Vagina (tissue), 2 donors: Measurements from ENCODE around the gene ZNF281. TPM values are rescaled to one million over a fixed set of nuclear protein-coding genes. Genes with fewer than 3 reads are reported as not detected.

ENCODE experiments used
- DNase-seq, 2 donors: peaks; one replicate each; pipeline ENCODE4 v3.0.0-alpha.2; 2017; ENCODE audit errors: extremely low spot score in 2 of 2
- H3K27ac ChIP-seq: fragments of 200-600 bp; sonication (generic); one replicate; pipeline ENCODE4 v1.5.1; 2019
- H3K27me3 ChIP-seq: fragments of 200-600 bp; sonication (generic); one replicate; pipeline ENCODE4 v1.5.1; 2019
- H3K36me3 ChIP-seq, 2 donors: fragments of 200-600 bp; sonication (generic); one replicate each; pipeline ENCODE4 v1.5.1; 2017 to 2019
- H3K4me1 ChIP-seq: fragments of 200-600 bp; sonication (generic); one replicate; pipeline ENCODE4 v1.5.1; 2019
- H3K4me3 ChIP-seq, 2 donors: fragments of 200-600 bp; sonication (generic); 1 replicate in 1 of 2; 2 replicates in 1 of 2; pipeline ENCODE4 v1.5.1; 2016 to 2019
- H3K9me3 ChIP-seq: fragments of 200-600 bp; sonication (generic); one replicate; pipeline ENCODE4 v1.5.1; 2019
- CTCF ChIP-seq, 3 experiments: fragments of 450-650 bp in 2 of 3; fragments of 200-600 bp in 1 of 3; sonication (generic) in 1 of 3; IDR thresholded peaks; one replicate each; pipeline ENCODE4 v1.5.1; 2017 to 2019; ENCODE audit warnings: antibody characterized with exemption in 3 of 3, mild to moderate bottlenecking in 2 of 3, moderate library complexity in 2 of 3
- POLR2A ChIP-seq, 2 donors: fragments of 450-650 bp; IDR thresholded peaks; one replicate each; pipeline ENCODE4 v1.6.1; 2017; ENCODE audit warnings: antibody characterized with exemption in 2 of 2, mild to moderate bottlenecking in 2 of 2, moderate library complexity in 2 of 2
- POLR2AphosphoS5 ChIP-seq, 2 donors: sonication (generic); formaldehyde crosslinking; IDR thresholded peaks; one replicate each; pipeline ENCODE4 v1.9.0; 2017; ENCODE audit warnings: antibody characterized with exemption in 2 of 2, mild to moderate bottlenecking in 2 of 2, low read depth in 1 of 2; ENCODE audit not compliant: insufficient read depth in 1 of 2
- intact Hi-C: fragments of 100-400 bp; cut with DNase I; formaldehyde crosslinking; loops from one replicate; pipeline ENCODE4 v1.15.1; 2023
- total RNA-seq: library from RNA; depleted of rRNA; stranded (reverse); fragments of >200 nt; gene quantifications from one replicate; pipeline ENCODE4 v1.2.3, GENCODE V29; 2016

The ZNF281 gene
- total RNA-seq, 1 donor from 2014 or later, result 8.8 TPM

GRCh38 chr1:200376528-200376927, 33.3 kb downstream of the ZNF281 start:
- Histone ChIP-seq H3K27ac (no peak overlapping the region), H3K4me1 (no peaks in the 10 kb centered on the region), H3K36me3 (no peaks in the 10 kb centered on the region), H3K27me3 (no peaks in the 10 kb centered on the region), H3K9me3 (no peaks in the 10 kb centered on the region), H3K4me3 (no peak overlapping the region)
- no peak for TF ChIP-seq POLR2A (IDR thresholded peaks at IDR 0.05)
- TF ChIP-seq POLR2AphosphoS5 (IDR thresholded peaks at IDR 0.05; ENCODE audit: insufficient read depth in 1 of 2, low read depth in 1 of 2), result no peak
- TF ChIP-seq CTCF (IDR thresholded peaks at IDR 0.05), result no peak
- intact Hi-C loops, result no loop called here
- DNase-seq, result no peak

- Histone ChIP-seq H3K9me3 (no peaks in the 10 kb centered on the region), H3K4me1 (no peaks in the 10 kb centered on the region), H3K27ac (no peak overlapping the region), H3K27me3 (no peaks in the 10 kb centered on the region), H3K4me3 (no peak overlapping the region), H3K36me3 (no peaks in the 10 kb centered on the region)
- intact Hi-C loops, result no loop called here
- no peak for DNase-seq
- TF ChIP-seq CTCF (IDR thresholded peaks at IDR 0.05) (no peak), POLR2A (IDR thresholded peaks at IDR 0.05) (no peak), POLR2AphosphoS5 (IDR thresholded peaks at IDR 0.05; ENCODE audit: insufficient read depth in 1 of 2, low read depth in 1 of 2) (no peak)
Measured at GRCh38 chr1:200374569-200375295, 35.1 kb downstream of the ZNF281 start.

GRCh38 chr1:200373811-200374231, 36.0 kb downstream of the ZNF281 start:
- Histone ChIP-seq H3K36me3 (no peaks in the 10 kb centered on the region), H3K27me3 (no peaks in the 10 kb centered on the region), H3K4me3 (no peak overlapping the region), H3K4me1 (no peaks in the 10 kb centered on the region), H3K27ac (no peak overlapping the region), H3K9me3 (no peaks in the 10 kb centered on the region)
- TF ChIP-seq POLR2AphosphoS5 (IDR thresholded peaks at IDR 0.05; ENCODE audit: insufficient read depth in 1 of 2, low read depth in 1 of 2) (no peak), POLR2A (IDR thresholded peaks at IDR 0.05) (no peak), CTCF (IDR thresholded peaks at IDR 0.05) (no peak)
- intact Hi-C loops, result no loop called here
- DNase-seq, result no peak

- DNase-seq, result no peak
Measured at GRCh38 chr1:200372885-200373181, 37.0 kb downstream of the ZNF281 start.

More at GRCh38 chr1:200372885-200373181, 37.0 kb downstream of the ZNF281 start:
- no peak overlapping the region for H3K4me3 ChIP-seq
- H3K9me3 ChIP-seq, result no peaks in the 10 kb centered on the region
- H3K4me1 ChIP-seq, result no peaks in the 10 kb centered on the region
- TF ChIP-seq POLR2AphosphoS5 (IDR thresholded peaks at IDR 0.05; ENCODE audit: insufficient read depth in 1 of 2, low read depth in 1 of 2) (no peak), CTCF (IDR thresholded peaks at IDR 0.05) (no peak), POLR2A (IDR thresholded peaks at IDR 0.05) (no peak)
- intact Hi-C loops, result no loop called here
- no peaks in the 10 kb centered on the region for H3K36me3 ChIP-seq
- no peak overlapping the region for H3K27ac ChIP-seq
- no peaks in the 10 kb centered on the region for H3K27me3 ChIP-seq
